Dedifferentiated amniotic fluid mesenchymal stem cell (primary cell): ENCODE results near the gene AOPEP.

Source experiments
- DNase-seq: peaks from one replicate; pipeline ENCODE4 v3.0.0-alpha.2; 2016; ENCODE audit errors: extremely low spot score

Gene AOPEP

GRCh38 chr9:94915476-94916450 lies 189.3 kb downstream of the AOPEP start:
- DNase-seq = no peak

GRCh38 chr9:94916956-94917355 lies 190.5 kb downstream of the AOPEP start:
- DNase-seq = no peak

GRCh38 chr9:94918038-94918753 lies 191.7 kb downstream of the AOPEP start:
- no peak for DNase-seq

- peak; percentile 44 for DNase-seq
Measured at GRCh38 chr9:94919376-94920098, 193.0 kb downstream of the AOPEP start.

- peak; percentile 81 for DNase-seq
Measured at GRCh38 chr9:94920420-94921091, 194.1 kb downstream of the AOPEP start.

- peak; percentile 76 for DNase-seq
Measured at GRCh38 chr9:94921092-94921471, 194.6 kb downstream of the AOPEP start.

- no peak for DNase-seq
Measured at GRCh38 chr9:94921656-94922055, 195.2 kb downstream of the AOPEP start.

GRCh38 chr9:94922098-94922607 lies 195.7 kb downstream of the AOPEP start:
- DNase-seq = peak; percentile 98

GRCh38 chr9:94922691-94923107 lies 196.2 kb downstream of the AOPEP start:
- peak; percentile 32 for DNase-seq

- DNase-seq = no peak
Measured at GRCh38 chr9:94923326-94924089, 197.0 kb downstream of the AOPEP start.

GRCh38 chr9:94925751-94926430 lies 199.4 kb downstream of the AOPEP start:
- no peak for DNase-seq

- no peak for DNase-seq
Measured at GRCh38 chr9:94926431-94926800, 199.9 kb downstream of the AOPEP start.

GRCh38 chr9:94927048-94927761 lies 200.7 kb downstream of the AOPEP start:
- no peak for DNase-seq

- DNase-seq = no peak
Measured at GRCh38 chr9:94927762-94928670, 201.5 kb downstream of the AOPEP start.

- no peak for DNase-seq
Measured at GRCh38 chr9:94928691-94929368, 202.3 kb downstream of the AOPEP start.

GRCh38 chr9:94929369-94929756 lies 202.9 kb downstream of the AOPEP start:
- no peak for DNase-seq

GRCh38 chr9:94931036-94931633 lies 204.6 kb downstream of the AOPEP start:
- no peak for DNase-seq
